Panc1 (cell line): Measurements from ENCODE around the gene DLL1. TPM values are rescaled to one million over a fixed set of nuclear protein-coding genes. Genes with fewer than 3 reads are reported as not detected.

Experiments
- ATAC-seq: fragments of 200-7000 bp; cut with Tn5 transposase; 2 replicates; pipeline ENCODE4 v1.9.1; 2020; ENCODE audit warnings: mild to moderate bottlenecking, moderate library complexity
- BruUV-seq: library from RNA; stranded (reverse); fragments of 400-500 nt; replicated peaks from 2 replicates; lab custom pipeline; 2021; lab: Mats Ljungman, UMichigan
- CTCF ChIA-PET: fragments of 300-600 bp; sonication (Branson Sonifier 250); formaldehyde crosslinking; loops from one replicate; lab custom pipeline; 2022; ENCODE audit warnings: antibody characterized with exemption; lab: Charles Lee
- POLR2A ChIA-PET: fragments of 300-600 bp; sonication (Branson Sonifier 250); formaldehyde crosslinking; loops from one replicate; lab custom pipeline; 2022; ENCODE audit warnings: antibody characterized with exemption; lab: Charles Lee
- DNase-seq: peaks from one replicate; pipeline ENCODE4 v3.0.0-alpha.2; 2010; ENCODE audit warnings: low read depth, low spot score
- H3K27ac ChIP-seq: 2 replicates; pipeline ENCODE4 v1.5.1; 2011; ENCODE audit warnings: mild to moderate bottlenecking, low read length, inconsistent platforms
- H3K27me3 ChIP-seq: fragments of 200-500 bp; sonication (Bioruptor generic); 2 replicates; pipeline ENCODE4 v1.6.0; 2014; ENCODE audit warnings: low read length, inconsistent platforms; ENCODE audit not compliant: control insufficient read depth, insufficient read depth
- H3K36me3 ChIP-seq: fragments of 200-500 bp; sonication (Bioruptor generic); 2 replicates; pipeline ENCODE4 v1.5.1; 2014; ENCODE audit warnings: inconsistent platforms, mild to moderate bottlenecking, low read length, moderate library complexity; ENCODE audit not compliant: control insufficient read depth, insufficient read depth
- H3K4me1 ChIP-seq: 2 replicates; pipeline ENCODE4 v1.5.1; 2011; ENCODE audit warnings: inconsistent platforms, mild to moderate bottlenecking, low read length, moderate library complexity; ENCODE audit not compliant: control insufficient read depth, insufficient read depth
- H3K4me3 ChIP-seq, 2 experiments: 2 replicates each; pipeline ENCODE4 v1.5.1; 2011 to 2012; ENCODE audit warnings: low read depth in 2 of 2, low read length in 2 of 2, mild to moderate bottlenecking in 2 of 2, inconsistent platforms in 1 of 2, moderate library complexity in 1 of 2
- H3K9me3 ChIP-seq: fragments of 200-500 bp; sonication (Bioruptor generic); 2 replicates; pipeline ENCODE4 v1.5.1; 2014; ENCODE audit warnings: low read depth, mild to moderate bottlenecking, inconsistent platforms, low read length, moderate library complexity; ENCODE audit not compliant: control insufficient read depth, insufficient read depth
- POLR2AphosphoS5 ChIP-seq: IDR thresholded peaks from 2 replicates; pipeline ENCODE4 v1.6.1; 2012; ENCODE audit warnings: mild to moderate bottlenecking, low read depth, low read length, moderate library complexity
- SIN3A ChIP-seq: IDR thresholded peaks from 2 replicates; pipeline ENCODE4 v1.6.1; 2012; ENCODE audit warnings: low read depth, mild to moderate bottlenecking, low read length, moderate library complexity, borderline replicate concordance; ENCODE audit not compliant: insufficient read depth
- TCF7L2 ChIP-seq: IDR thresholded peaks from 2 replicates; pipeline ENCODE4 v1.6.1; 2011; ENCODE audit warnings: mild to moderate bottlenecking, low read depth, low read length, inconsistent platforms
- in situ Hi-C: cut with HindIII; loops from 2 replicates; pipeline ENCODE4 v1.10.0; 2016; ENCODE audit warnings: low sequenced_read_pairs, low pct_unique_long_range_greater_than_20kb
- intact Hi-C: fragments of 100-400 bp; cut with micrococcal nuclease; formaldehyde crosslinking; loops from one replicate; pipeline ENCODE4 v1.10.0; 2022; ENCODE audit not compliant: unreplicated experiment
- total RNA-seq: library from RNA; stranded (reverse); gene quantifications from one replicate; pipeline ENCODE4 v1.2.1, GENCODE V29; 2021; ENCODE audit not compliant: unreplicated experiment
- TF ChIP-seq, protein P1 (sequence below): fragments of 450-650 bp; IDR thresholded peaks from 2 replicates; pipeline ENCODE4 v1.5.1; 2017; ENCODE audit warnings: mild to moderate bottlenecking
- TF ChIP-seq, protein P2 (sequence below), 2 experiments: IDR thresholded peaks; 2 replicates each; pipeline ENCODE4 v1.6.1; 2011 to 2012; ENCODE audit warnings: low read depth in 2 of 2, control low read depth in 1 of 2, low read length in 1 of 2, mild to moderate bottlenecking in 1 of 2, moderate library complexity in 1 of 2; ENCODE audit not compliant: insufficient read depth in 1 of 2

The DLL1 gene
- total RNA-seq, 1 experiment from 2014 or later, result 2.4 TPM

DNA sequence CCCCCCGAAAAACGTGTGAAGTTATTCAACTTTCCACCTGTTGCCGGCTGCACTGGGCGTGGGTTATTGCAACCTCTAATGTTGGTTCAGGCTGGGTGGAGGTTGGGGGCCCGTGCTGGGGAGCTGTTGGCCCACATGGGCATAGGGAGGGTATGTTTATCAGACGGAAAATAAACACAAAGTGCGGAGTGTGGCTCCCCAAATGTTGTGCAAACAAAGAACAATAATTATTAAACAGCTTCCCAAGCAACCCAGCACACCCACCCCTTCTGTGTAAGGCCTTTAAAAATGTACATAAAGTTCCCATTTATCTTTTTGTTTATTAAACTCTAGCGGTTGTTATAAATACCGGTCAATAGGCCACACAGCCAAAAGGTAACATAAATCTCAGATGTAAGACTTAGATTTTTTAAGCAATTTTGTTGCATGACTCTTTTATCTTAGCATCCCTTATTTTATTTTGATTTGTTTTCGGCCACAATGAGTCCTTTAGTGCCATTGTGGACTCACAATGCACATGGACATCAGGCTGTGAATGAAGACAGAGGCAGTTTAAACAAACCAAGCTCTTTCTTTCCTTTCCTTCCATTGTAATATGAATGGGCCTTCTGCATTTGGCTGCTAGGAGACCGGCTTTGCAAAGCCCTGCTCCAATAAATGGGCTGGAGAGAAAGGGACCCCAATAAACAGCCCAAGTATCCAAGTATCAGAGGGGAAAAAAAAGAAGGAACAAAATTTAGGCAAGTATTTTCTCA, 6.9 kb upstream of the DLL1 start:
- Histone ChIP-seq H3K27ac (no peak overlapping the region), H3K27me3 (peaks cover 33% of the 10 kb centered on the region), H3K36me3 (no peaks in the 10 kb centered on the region), H3K4me1 (peaks cover 3% of the 10 kb centered on the region; the same call in 1 of the 2 replicates), H3K4me3 (no peak overlapping the region), H3K9me3 (no peaks in the 10 kb centered on the region)
- TF ChIP-seq TCF7L2, result no peak
- TF ChIP-seq, protein P1, sequence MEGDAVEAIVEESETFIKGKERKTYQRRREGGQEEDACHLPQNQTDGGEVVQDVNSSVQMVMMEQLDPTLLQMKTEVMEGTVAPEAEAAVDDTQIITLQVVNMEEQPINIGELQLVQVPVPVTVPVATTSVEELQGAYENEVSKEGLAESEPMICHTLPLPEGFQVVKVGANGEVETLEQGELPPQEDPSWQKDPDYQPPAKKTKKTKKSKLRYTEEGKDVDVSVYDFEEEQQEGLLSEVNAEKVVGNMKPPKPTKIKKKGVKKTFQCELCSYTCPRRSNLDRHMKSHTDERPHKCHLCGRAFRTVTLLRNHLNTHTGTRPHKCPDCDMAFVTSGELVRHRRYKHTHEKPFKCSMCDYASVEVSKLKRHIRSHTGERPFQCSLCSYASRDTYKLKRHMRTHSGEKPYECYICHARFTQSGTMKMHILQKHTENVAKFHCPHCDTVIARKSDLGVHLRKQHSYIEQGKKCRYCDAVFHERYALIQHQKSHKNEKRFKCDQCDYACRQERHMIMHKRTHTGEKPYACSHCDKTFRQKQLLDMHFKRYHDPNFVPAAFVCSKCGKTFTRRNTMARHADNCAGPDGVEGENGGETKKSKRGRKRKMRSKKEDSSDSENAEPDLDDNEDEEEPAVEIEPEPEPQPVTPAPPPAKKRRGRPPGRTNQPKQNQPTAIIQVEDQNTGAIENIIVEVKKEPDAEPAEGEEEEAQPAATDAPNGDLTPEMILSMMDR, result no peak
- no peak for TF ChIP-seq POLR2AphosphoS5
- TF ChIP-seq, protein P2, sequence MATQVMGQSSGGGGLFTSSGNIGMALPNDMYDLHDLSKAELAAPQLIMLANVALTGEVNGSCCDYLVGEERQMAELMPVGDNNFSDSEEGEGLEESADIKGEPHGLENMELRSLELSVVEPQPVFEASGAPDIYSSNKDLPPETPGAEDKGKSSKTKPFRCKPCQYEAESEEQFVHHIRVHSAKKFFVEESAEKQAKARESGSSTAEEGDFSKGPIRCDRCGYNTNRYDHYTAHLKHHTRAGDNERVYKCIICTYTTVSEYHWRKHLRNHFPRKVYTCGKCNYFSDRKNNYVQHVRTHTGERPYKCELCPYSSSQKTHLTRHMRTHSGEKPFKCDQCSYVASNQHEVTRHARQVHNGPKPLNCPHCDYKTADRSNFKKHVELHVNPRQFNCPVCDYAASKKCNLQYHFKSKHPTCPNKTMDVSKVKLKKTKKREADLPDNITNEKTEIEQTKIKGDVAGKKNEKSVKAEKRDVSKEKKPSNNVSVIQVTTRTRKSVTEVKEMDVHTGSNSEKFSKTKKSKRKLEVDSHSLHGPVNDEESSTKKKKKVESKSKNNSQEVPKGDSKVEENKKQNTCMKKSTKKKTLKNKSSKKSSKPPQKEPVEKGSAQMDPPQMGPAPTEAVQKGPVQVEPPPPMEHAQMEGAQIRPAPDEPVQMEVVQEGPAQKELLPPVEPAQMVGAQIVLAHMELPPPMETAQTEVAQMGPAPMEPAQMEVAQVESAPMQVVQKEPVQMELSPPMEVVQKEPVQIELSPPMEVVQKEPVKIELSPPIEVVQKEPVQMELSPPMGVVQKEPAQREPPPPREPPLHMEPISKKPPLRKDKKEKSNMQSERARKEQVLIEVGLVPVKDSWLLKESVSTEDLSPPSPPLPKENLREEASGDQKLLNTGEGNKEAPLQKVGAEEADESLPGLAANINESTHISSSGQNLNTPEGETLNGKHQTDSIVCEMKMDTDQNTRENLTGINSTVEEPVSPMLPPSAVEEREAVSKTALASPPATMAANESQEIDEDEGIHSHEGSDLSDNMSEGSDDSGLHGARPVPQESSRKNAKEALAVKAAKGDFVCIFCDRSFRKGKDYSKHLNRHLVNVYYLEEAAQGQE (IDR thresholded peaks at IDR 0.05; ENCODE audit: insufficient read depth in 1 of 2, low read depth in 2 of 2, low read length in 1 of 2), result no peak
- TF ChIP-seq SIN3A, result no peak
- CTCF ChIA-PET, result no interaction called here
- BruUV-seq, result no TSS peak
- ATAC-seq (no peak), DNase-seq (no peak)
- in situ Hi-C loops (no loop called here), intact Hi-C loops (loop anchor here (10.0 kb wide), 1 partner anchor 227 kb away; no protein-coding TSS in a partner anchor)
- POLR2A ChIA-PET, result interaction anchor here (0.6 kb wide), 1 partner anchor 454 kb away, joined by 3 read pairs; no protein-coding TSS in a partner anchor

DNA sequence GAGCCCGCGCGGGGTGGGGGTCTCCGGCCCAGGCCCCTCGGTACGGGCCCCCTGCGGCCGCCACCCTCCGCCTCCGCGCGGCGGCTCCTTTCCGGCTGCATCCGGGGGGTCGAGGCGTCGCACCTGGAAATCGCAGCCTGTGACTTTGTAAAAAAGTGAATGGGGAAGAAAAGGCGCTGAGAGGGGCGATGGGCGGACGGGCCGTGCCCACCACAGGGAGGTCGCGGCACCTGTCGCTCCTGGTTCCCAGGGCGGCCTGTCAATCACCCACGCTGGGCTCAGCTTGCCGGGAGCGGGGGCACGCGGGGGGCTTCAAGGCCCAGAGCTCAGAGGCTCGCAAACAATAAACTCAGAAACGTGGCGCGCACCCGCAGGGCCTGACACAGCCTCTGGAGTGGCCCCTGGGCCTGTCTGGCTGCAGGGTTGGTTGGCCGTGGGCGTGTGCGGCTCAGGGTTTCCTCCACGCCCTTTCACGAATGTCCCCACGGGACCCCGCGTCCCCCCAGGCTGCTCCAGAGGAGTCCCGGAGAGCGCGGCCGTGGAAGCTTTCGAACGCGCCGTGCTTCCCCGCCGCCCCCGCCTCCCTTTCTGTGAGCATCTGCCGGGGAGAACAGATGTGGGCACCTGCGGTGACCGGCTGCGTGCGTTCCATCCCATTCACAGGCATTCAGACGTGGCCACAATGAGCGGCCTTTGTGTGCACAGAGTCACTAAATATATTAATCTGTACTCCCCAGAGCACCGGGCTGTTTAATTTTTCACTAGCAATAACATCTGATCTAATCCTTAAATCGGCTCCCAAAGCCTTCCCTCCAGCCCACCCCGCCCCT, 6.1 kb upstream of the DLL1 start:
- peaks cover 41% of the 10 kb centered on the region for H3K27me3 ChIP-seq
- intact Hi-C loops (loop anchor here (10.0 kb wide), 1 partner anchor 228 kb away; no protein-coding TSS in a partner anchor), in situ Hi-C loops (no loop called here)
- no peak overlapping the region for H3K4me3 ChIP-seq
- no peak overlapping the region for H3K27ac ChIP-seq
- H3K36me3 ChIP-seq, result no peaks in the 10 kb centered on the region
- CTCF ChIA-PET, result no interaction called here
- TF ChIP-seq, protein P2 (IDR thresholded peaks at IDR 0.05; ENCODE audit: insufficient read depth in 1 of 2, low read depth in 2 of 2, low read length in 1 of 2), result no peak
- TF ChIP-seq, protein P1, result no peak
- no peak for TF ChIP-seq TCF7L2
- no peak for TF ChIP-seq POLR2AphosphoS5
- TF ChIP-seq SIN3A, result no peak
- POLR2A ChIA-PET, result no interaction called here
- H3K4me1 ChIP-seq, result peaks cover 10% of the 10 kb centered on the region
- no TSS peak for BruUV-seq
- no peaks in the 10 kb centered on the region for H3K9me3 ChIP-seq
- DNase-seq, result no peak
- no peak for ATAC-seq
